Stimulated activated CD8-positive, alpha-beta memory T cell treated with anti-CD3 and anti-CD28 coated beads, Interleukin-7, amount 100 ng/mL, for 4 hours (primary cell): Measurements from ENCODE around the gene UTS2R.
"Not testable (repeated sequence)": the region's sequence is repeated elsewhere in the genome, so short reads cannot be mapped to it uniquely, and the experiment has no call there.

Experiments used
- DNase-seq, 2 donors: peaks; one replicate each; pipeline ENCODE4 v3.0.0-alpha.2; 2020; ENCODE audit warnings: low read depth in 2 of 2

Gene UTS2R

GRCh38 chr17:82375359-82376041, 3.9 kb downstream of the UTS2R start:
- DNase-seq = no peak

DNA sequence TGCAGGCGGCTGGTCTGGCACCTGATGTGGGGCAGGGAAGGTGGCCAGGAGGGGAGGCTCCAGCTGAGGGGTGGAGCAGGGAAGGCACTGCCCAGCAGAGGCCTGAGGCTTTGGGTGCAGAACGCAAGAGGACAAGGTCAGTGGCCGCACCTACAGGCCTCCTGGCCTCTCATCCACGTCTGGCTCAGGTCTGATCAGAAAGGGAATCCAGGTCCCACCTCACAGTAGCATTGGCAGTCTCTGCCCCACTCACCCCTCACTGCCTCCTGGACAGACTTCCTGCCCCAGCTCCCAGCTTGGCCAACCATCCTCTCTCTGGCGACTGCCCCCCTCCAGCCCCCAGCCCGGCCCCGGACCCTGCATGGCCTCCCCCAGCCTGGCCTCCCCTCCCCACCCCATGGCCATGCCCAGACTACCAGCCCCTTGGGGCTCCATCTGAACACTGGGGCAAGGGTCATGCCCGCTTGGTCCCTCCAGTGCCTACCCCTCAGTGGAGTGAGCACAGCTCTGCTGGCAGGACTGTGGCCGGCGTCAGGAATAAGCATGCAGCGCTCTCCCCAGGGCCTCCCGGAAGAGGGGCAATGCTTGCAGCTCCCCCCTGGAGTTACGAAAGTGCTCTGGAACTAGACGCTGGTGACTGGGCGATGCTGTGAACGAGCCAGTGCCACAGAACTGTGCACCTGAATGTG, 4.6 kb downstream of the UTS2R start:
- no peak for DNase-seq

DNA sequence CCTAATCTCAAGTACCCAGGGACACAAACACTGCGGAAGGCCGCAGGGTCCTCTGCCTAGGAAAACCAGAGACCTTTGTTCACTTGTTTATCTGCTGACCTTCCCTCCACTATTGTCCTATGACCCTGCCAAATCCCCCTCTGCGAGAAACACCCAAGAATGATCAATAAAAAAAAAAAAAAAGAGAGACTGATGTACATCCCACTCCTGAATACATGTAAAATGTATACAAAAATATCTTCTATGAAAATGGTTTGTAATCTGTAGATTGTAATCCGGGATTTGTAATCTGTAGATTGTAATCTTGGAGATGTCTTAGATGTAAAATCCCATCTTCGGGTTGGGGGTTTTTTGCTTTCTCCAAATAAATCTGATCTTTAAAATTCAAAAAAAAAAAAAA, 5.7 kb downstream of the UTS2R start:
- DNase-seq = not testable (repeated sequence)

- no peak for DNase-seq
Measured at GRCh38 chr17:82377924-82378740, 6.6 kb downstream of the UTS2R start.

- DNase-seq = no peak
Measured at GRCh38 chr17:82378741-82379021, 7.1 kb downstream of the UTS2R start.

DNA sequence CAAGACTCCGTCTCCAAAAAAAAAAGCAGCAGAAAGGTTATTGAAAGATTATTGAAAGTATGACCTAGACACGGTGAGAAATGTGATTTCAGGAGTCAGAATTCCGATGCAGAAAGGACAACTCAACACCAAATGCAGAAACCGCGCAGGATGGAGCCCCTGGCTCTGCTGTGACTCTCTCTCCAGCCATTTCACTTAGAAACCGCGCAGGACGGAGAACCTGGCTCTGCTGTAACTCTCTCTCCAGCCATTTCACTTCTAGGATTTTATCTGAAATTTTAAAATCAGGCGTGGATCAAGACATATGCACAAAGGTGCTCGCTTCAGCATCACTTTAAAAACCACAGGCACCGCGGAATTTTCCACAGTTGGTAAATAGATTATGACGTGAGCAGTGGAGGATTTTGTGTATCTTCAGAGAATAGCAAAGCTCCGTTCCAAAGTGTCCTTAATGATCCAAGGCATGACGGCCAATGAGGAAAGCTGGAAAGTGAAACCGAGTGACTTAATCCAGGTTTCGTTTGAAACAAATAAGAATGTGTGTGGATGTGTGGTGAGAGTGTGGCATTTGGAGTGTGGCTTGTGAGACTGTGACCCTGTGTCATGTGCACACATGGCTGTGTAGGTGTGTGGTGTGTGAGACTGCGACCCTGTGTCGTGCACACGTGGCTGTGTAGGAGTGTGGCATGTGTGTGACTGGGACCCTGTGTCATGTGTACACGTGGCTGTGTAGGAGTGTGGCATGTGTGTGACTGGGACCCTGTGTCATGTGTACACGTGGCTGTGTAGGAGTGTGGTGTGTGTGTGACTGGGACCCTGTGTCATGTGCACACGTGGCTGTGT, 9.5 kb downstream of the UTS2R start:
- no peak for DNase-seq

DNA sequence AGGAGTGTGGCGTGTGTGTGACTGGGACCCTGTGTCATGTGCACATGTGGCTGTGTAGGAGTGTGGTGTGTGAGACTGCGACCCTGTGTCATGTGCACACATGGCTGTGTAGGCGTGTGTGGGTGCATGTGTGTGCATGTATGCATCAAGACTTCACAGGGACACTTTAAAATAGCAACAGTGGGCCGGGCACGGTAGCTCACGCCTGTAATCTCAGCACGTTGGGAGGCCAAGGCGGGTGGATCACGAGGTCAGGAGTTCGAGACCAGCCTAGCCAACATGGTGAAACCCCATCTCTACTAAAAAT, 10.1 kb downstream of the UTS2R start:
- not testable (repeated sequence) for DNase-seq

- not testable (repeated sequence) for DNase-seq
Measured at GRCh38 chr17:82382220-82382932, 10.8 kb downstream of the UTS2R start.

DNA sequence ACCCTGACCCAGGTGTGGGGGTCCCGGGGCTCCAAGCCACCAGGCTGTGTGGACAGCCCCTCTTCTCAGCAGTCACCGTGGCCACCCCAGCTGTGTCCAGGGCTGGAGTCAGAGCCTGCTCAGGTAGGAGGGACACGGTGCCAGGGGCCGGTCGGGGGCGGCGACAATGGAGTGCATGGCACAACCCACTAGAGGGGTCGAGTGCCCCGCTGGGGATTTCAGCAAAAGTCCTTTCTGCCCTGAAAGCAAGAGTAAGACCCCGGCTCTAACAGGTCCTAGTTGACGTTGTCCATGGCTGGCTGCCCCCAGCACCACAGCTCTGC, 11.3 kb downstream of the UTS2R start:
- DNase-seq = no peak

- no peak for DNase-seq
Measured at GRCh38 chr17:82383411-82383810, 11.8 kb downstream of the UTS2R start.

GRCh38 chr17:82384051-82384729, 12.6 kb downstream of the UTS2R start:
- no peak for DNase-seq

GRCh38 chr17:82384730-82385481, 13.3 kb downstream of the UTS2R start:
- no peak for DNase-seq

- no peak for DNase-seq
Measured at GRCh38 chr17:82385559-82386254, 14.1 kb downstream of the UTS2R start.

- DNase-seq = no peak
Measured at GRCh38 chr17:82386255-82386831, 14.8 kb downstream of the UTS2R start.

DNA sequence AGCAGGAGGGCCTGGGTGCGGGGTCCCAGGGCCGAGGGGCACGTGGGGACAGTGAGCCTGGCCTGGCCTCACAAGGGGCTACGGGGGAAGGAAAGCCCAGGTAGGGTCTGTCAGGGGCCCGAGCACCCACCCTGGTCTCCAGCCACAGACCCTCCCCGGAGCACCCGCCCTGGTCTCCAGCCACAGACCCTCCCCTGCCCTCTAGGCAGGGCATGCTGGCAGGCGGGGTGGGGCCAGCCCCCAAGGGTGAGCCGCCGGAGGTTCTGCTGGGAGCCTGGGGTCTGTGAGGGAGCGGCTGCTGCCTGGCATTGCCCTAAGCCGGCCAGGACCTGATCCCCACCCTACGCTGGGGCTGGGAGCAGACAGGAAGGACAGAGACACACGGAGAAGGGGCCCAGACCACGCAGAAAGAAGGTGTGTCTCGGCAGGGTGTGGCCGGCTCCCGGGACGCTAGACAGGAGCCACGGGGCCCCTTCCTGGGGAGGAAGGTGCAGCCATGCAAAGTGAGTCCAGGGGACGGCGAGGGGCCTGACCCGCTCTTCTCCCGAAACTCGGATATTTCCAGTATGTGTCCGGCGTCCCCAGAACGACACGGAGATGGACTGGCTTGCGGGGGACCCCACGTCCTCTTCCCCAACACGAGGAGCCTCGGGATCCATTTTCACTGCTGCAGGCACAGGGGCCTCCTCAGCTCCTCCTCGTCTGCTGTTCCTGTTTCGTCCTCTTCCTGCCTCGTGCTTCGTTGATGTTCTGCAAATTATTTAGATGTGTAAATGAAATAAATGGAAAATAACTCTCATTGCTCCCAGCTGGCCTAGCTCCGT, 15.5 kb downstream of the UTS2R start:
- DNase-seq = no peak

GRCh38 chr17:82387705-82388106, 16.1 kb downstream of the UTS2R start:
- DNase-seq = no peak

DNA sequence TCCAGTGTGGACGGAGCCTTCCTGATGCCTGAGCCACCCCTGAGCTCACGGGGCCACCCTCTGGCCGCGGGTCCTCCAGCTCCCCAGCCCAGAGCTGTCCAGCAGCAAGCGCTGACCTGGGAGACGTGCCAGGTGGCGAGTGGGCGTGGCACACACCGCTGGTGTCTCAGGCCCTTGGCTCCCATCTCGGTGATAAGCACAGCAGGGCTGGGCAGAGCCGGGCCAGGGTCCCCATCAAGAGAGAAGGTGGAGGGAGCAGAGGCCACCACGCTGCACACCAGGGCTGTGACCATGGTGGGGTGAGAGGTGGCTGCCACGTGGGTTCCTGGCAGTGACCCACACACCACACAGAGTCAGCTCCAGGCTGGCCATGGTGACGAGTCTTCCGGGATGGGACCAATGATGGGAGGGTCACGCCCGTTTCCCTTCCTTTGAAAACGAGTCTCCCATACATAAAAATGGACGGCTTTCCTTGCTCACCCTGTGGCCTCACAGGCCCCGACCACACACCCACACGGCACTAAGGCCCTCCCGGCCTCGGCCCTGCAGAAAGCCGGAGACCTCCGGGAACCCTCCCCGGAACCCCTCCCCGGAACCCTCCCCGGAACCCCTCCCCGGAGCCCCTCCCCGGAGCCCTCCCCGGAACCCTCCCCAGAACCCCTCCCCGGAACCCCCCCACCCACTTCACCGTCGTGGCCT, 16.8 kb downstream of the UTS2R start:
- no peak for DNase-seq

GRCh38 chr17:82388922-82389283, 17.3 kb downstream of the UTS2R start:
- no peak for DNase-seq
